ENCODE results near the gene DMGDH. TPM values are rescaled to one million over a fixed set of nuclear protein-coding genes. Genes with fewer than 3 reads are reported as not detected.

Gene DMGDH
- total RNA-seq, 3 donors from 2014 or later: 1.5 to 12.5 (median 2.9) TPM

GRCh38 chr5:79070350-79070667 lies 835 bp upstream of the DMGDH start:
- intact Hi-C loops (cut with DNase I; ENCODE audit: low total_unique reads): no loop called here
- Histone ChIP-seq H3K27ac (peak overlapping the region in 1 of 2 donors; percentile 53), H3K4me3 (peak overlapping the region; percentile 49 to 62 (median 50)), H3K27me3 (peaks cover 0 to 4% of the 10 kb centered on the region in 2 donors), H3K36me3 (no peaks in the 10 kb centered on the region), H3K9me3 (peaks cover 4 to 12% of the 10 kb centered on the region in 2 donors), H3K4me1 (no peaks in the 10 kb centered on the region)
- TF ChIP-seq POLR2AphosphoS5 (IDR thresholded peaks at IDR 0.05): no peak
- TF ChIP-seq, protein P1, sequence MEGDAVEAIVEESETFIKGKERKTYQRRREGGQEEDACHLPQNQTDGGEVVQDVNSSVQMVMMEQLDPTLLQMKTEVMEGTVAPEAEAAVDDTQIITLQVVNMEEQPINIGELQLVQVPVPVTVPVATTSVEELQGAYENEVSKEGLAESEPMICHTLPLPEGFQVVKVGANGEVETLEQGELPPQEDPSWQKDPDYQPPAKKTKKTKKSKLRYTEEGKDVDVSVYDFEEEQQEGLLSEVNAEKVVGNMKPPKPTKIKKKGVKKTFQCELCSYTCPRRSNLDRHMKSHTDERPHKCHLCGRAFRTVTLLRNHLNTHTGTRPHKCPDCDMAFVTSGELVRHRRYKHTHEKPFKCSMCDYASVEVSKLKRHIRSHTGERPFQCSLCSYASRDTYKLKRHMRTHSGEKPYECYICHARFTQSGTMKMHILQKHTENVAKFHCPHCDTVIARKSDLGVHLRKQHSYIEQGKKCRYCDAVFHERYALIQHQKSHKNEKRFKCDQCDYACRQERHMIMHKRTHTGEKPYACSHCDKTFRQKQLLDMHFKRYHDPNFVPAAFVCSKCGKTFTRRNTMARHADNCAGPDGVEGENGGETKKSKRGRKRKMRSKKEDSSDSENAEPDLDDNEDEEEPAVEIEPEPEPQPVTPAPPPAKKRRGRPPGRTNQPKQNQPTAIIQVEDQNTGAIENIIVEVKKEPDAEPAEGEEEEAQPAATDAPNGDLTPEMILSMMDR (IDR thresholded peaks at IDR 0.05): no peak
- no peak for TF ChIP-seq POLR2A (IDR thresholded peaks at IDR 0.05)
- no peak for DNase-seq (ENCODE audit: low spot score in 2 of 2)

DNA sequence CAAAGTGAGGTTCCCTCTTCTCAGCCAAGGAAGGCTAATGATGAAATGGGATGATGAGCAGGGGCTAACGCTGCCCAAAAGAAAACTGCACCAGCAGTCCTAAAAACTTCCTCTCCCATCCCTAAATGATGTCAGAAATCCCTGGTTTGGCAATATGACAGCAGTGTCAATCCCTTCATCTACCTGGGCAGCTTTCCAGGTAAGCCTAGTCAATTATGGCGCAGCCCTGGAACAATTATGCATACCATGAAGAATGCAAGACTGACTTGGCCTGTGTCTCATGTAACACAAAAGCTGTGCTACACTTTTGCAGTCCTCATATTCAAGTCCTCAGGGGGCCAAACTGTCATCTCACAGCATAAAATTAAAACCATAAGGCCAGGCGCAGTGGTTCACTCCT lies 7.0 kb downstream of the DMGDH start:
- Histone ChIP-seq H3K27ac (no peak overlapping the region), H3K27me3 (no peaks in the 10 kb centered on the region), H3K4me1 (no peaks in the 10 kb centered on the region), H3K36me3 (no peaks in the 10 kb centered on the region), H3K9me3 (no peaks in the 10 kb centered on the region), H3K4me3 (no peak overlapping the region)
- intact Hi-C loops (cut with DNase I; ENCODE audit: low total_unique reads): no loop called here
- no peak for DNase-seq (ENCODE audit: low spot score in 2 of 2)
- TF ChIP-seq POLR2AphosphoS5 (IDR thresholded peaks at IDR 0.05): no peak
- no peak for TF ChIP-seq POLR2A (IDR thresholded peaks at IDR 0.05)
- TF ChIP-seq, protein P1 (IDR thresholded peaks at IDR 0.05): no peak

GRCh38 chr5:79059674-79060073 lies 9.8 kb downstream of the DMGDH start:
- H3K27me3 ChIP-seq: no peaks in the 10 kb centered on the region
- H3K4me1 ChIP-seq: no peaks in the 10 kb centered on the region
- TF ChIP-seq POLR2AphosphoS5 (IDR thresholded peaks at IDR 0.05) (no peak), POLR2A (IDR thresholded peaks at IDR 0.05) (no peak)
- TF ChIP-seq, protein P1 (IDR thresholded peaks at IDR 0.05): no peak
- intact Hi-C loops (cut with DNase I; ENCODE audit: low total_unique reads): no loop called here
- no peaks in the 10 kb centered on the region for H3K9me3 ChIP-seq
- H3K4me3 ChIP-seq: no peak overlapping the region
- no peaks in the 10 kb centered on the region for H3K36me3 ChIP-seq
- DNase-seq (ENCODE audit: low spot score in 2 of 2): no peak
- no peak overlapping the region for H3K27ac ChIP-seq

DNA sequence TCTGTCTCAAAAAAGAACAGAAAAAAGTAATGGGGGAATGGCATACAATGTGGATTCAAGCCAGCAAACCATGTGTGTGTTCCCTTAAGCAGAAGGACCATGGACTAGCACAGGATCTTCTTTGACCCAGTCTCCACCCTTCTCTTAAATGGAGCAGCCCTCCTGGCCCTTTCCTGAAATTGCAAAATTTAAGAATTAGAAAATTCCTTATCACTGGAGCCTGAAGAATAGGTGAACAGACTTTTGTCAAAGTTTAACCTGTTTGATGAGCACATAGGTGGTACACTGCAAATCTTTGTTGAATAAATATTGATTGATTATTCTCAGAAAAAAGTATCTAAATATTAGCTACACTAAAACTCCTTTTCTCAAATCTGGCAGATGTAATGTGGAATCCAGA lies 12.6 kb downstream of the DMGDH start:
- no peak for DNase-seq (ENCODE audit: low spot score in 2 of 2)
- H3K9me3 ChIP-seq: peaks cover 0 to 10% of the 10 kb centered on the region in 2 donors
- H3K4me3 ChIP-seq: no peak overlapping the region
- H3K4me1 ChIP-seq: no peaks in the 10 kb centered on the region
- TF ChIP-seq, protein P1 (IDR thresholded peaks at IDR 0.05): no peak
- TF ChIP-seq POLR2AphosphoS5 (IDR thresholded peaks at IDR 0.05) (no peak), POLR2A (IDR thresholded peaks at IDR 0.05) (no peak)
- no peaks in the 10 kb centered on the region for H3K27me3 ChIP-seq
- H3K36me3 ChIP-seq: no peaks in the 10 kb centered on the region
- no peak overlapping the region for H3K27ac ChIP-seq
- intact Hi-C loops (cut with DNase I; ENCODE audit: low total_unique reads): no loop called here

DNA sequence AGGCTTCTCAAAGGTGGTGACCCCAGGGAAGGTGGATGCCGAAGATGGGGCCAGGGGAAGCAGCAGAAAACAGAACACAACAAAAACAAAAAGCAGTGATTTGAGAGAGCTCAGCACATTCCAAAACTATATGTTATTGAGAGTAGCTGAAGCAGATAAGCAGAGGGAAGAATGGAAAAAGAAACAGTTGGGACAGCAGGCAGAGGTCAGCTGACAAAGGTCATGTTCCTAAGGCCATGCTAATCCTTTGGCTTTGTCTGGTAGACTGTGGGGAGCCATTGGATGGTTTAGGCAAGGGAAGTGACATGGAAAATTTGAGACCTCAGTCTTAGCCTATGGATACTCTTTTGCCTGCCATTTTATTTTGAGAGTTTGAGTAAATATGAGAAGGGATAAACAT lies 14.5 kb downstream of the DMGDH start:
- Histone ChIP-seq H3K9me3 (peaks cover 0 to 12% of the 10 kb centered on the region in 2 donors), H3K27ac (no peak overlapping the region), H3K4me3 (no peak overlapping the region), H3K4me1 (no peaks in the 10 kb centered on the region), H3K36me3 (no peaks in the 10 kb centered on the region), H3K27me3 (no peaks in the 10 kb centered on the region)
- no peak for DNase-seq (ENCODE audit: low spot score in 2 of 2)
- intact Hi-C loops (cut with DNase I; ENCODE audit: low total_unique reads): no loop called here
- TF ChIP-seq POLR2A (IDR thresholded peaks at IDR 0.05): no peak
- TF ChIP-seq, protein P1 (IDR thresholded peaks at IDR 0.05): no peak
- no peak for TF ChIP-seq POLR2AphosphoS5 (IDR thresholded peaks at IDR 0.05)
